ENCODE measurements around the gene CCDC92.

DNA sequence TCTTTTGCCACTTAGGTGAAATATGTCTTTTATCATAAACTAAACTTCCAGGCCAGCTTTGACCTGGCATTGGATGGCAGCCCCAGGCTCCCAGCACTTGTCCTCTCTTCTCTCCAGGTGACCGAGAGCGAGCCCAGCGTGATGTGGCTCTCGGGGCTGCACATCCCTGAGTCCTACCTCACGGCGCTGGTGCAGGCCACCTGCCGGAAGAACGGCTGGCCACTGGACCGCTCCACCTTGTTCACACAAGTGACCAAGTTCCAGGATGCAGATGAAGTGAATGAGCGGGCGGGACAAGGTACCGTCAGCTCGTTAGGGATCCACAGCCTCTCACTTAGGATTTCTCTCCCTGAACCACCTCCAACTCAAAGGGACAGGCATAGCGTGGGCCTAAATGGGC lies 39.4 kb downstream of the CCDC92 start:
- TF ChIP-seq POLR2A (IDR thresholded peaks at IDR 0.05), result no peak
- TF ChIP-seq, protein P1, sequence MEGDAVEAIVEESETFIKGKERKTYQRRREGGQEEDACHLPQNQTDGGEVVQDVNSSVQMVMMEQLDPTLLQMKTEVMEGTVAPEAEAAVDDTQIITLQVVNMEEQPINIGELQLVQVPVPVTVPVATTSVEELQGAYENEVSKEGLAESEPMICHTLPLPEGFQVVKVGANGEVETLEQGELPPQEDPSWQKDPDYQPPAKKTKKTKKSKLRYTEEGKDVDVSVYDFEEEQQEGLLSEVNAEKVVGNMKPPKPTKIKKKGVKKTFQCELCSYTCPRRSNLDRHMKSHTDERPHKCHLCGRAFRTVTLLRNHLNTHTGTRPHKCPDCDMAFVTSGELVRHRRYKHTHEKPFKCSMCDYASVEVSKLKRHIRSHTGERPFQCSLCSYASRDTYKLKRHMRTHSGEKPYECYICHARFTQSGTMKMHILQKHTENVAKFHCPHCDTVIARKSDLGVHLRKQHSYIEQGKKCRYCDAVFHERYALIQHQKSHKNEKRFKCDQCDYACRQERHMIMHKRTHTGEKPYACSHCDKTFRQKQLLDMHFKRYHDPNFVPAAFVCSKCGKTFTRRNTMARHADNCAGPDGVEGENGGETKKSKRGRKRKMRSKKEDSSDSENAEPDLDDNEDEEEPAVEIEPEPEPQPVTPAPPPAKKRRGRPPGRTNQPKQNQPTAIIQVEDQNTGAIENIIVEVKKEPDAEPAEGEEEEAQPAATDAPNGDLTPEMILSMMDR (IDR thresholded peaks at IDR 0.05), result no peak
- TF ChIP-seq EP300 (IDR thresholded peaks at IDR 0.05), result no peak
